Neural cell (in vitro differentiated cells): ENCODE data around the gene ATP5F1D.

Source experiments
- EZH2 ChIP-seq: fragments of 200-600, 300-800 bp; shearing (Covaris generic), sonication (generic); IDR thresholded peaks from 2 replicates; pipeline ENCODE4 v1.6.1; 2014; ENCODE audit warnings: antibody characterized with exemption, low read length, borderline replicate concordance, mild to moderate bottlenecking; ENCODE audit not compliant: insufficient read depth, poor library complexity, severe bottlenecking
- RAD21 ChIP-seq: fragments of 450-650 bp; conservative IDR thresholded peaks from 2 replicates; pipeline ENCODE4 v1.6.1; 2014; ENCODE audit warnings: antibody characterized with exemption, mild to moderate bottlenecking, moderate library complexity
- SMC3 ChIP-seq: fragments of 450-650 bp; conservative IDR thresholded peaks from 2 replicates; pipeline ENCODE4 v1.6.1; 2014; ENCODE audit warnings: antibody characterized with exemption, mild to moderate bottlenecking, moderate library complexity; ENCODE audit not compliant: poor library complexity
- TAF1 ChIP-seq: IDR thresholded peaks from 2 replicates; pipeline ENCODE4 v1.6.1; 2012; ENCODE audit warnings: low read depth
- TF ChIP-seq, protein P1 (sequence below): fragments of 450-650 bp; IDR thresholded peaks from 2 replicates; pipeline ENCODE4 v1.5.1; 2014; ENCODE audit warnings: antibody characterized with exemption, mild to moderate bottlenecking, moderate library complexity; ENCODE audit not compliant: poor library complexity, severe bottlenecking

GRCh38 chr19:1285737-1286360, 44.3 kb downstream of the ATP5F1D start, which contains the start of gene EFNA2:
- TF ChIP-seq, protein P1, sequence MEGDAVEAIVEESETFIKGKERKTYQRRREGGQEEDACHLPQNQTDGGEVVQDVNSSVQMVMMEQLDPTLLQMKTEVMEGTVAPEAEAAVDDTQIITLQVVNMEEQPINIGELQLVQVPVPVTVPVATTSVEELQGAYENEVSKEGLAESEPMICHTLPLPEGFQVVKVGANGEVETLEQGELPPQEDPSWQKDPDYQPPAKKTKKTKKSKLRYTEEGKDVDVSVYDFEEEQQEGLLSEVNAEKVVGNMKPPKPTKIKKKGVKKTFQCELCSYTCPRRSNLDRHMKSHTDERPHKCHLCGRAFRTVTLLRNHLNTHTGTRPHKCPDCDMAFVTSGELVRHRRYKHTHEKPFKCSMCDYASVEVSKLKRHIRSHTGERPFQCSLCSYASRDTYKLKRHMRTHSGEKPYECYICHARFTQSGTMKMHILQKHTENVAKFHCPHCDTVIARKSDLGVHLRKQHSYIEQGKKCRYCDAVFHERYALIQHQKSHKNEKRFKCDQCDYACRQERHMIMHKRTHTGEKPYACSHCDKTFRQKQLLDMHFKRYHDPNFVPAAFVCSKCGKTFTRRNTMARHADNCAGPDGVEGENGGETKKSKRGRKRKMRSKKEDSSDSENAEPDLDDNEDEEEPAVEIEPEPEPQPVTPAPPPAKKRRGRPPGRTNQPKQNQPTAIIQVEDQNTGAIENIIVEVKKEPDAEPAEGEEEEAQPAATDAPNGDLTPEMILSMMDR, result no peak
- no peak for TF ChIP-seq EZH2
- no peak for TF ChIP-seq SMC3
- TF ChIP-seq RAD21, result no peak
- no peak for TF ChIP-seq TAF1
